GM18499 (cell line): ENCODE measurements around the gene FBXL4.

Experiments
- ATAC-seq: cut with Tn5 transposase; IDR thresholded peaks from one replicate; pipeline ENCODE4 v1.9.1; 2021; ENCODE audit warnings: moderate number of reproducible peaks; ENCODE audit not compliant: insufficient read depth, unreplicated experiment

Gene FBXL4

DNA sequence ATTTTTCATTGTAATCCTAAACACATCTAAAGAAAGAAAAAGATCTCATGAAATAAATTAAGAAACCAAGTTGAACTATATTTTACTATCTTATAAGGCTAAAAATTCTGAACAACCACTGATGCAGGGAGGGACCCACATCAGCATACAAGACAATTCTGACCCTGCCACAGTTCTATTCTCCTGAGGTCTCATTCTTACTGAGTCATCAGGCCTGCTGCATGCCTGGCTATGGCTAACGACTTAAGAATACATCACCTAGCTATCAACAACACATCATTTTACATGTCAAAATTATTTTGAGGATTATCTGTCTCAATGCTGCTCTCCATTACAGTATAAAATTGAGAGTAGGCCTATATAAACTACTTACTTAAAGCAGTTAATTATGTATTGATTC is 52.9 kb downstream of the FBXL4 start:
- ATAC-seq: no peak

DNA sequence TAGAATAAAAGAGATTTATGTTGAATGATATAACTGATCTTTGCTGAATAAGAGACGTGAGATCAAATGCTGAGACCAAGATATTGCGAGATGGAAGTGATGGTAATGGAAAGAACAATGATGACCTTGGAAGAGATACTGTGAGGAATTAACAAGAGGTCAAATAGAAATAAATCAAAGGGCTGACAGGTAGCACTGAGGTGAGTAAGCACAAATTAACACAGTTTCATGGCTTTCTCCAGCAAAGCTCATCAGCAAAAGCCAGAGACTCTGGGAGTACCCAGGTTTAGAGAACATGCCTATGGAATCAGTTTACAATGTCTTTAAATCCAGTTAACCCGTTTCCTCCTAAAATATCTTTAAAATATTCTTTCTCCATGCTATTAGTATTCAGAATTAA is 60.1 kb downstream of the FBXL4 start:
- no peak for ATAC-seq

DNA sequence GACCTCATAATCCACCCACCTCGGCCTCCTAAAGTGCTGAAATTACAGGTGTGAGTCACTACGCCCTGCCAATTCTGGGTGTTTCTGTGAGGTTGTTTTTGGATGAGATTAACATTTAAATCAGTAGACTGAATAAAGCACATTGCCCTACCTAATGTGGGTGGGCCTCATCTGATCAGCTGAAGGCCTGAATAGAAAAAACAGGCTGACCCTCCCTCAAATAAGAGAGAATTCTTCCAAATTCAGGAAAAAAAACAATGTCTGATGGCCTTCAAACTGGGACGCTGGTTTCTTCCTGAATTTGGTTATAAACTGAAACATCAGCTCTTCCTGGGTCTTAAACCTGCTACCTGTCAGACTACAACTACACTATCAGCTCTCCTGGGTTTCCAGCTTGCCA is 62.4 kb downstream of the FBXL4 start:
- no peak for ATAC-seq

DNA sequence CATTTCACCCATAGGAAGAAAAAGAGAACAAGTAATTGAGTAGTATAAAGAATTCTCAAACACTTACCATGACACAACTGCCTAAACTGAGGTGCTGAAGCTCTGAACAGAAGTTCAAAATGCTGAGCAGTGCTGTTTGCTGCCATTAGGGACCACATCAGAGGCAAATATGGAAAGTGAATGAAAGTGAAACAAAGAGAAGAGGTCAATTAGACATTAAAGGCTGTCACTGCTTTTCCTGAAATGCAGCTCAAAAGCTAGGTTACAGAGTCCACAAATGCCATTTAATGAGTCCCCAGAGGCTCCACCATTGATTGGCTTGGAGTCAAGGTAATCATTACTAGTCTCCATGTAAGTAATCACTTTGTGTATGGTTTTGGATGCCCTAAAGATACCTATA is 67.3 kb downstream of the FBXL4 start:
- peak; percentile 81 for ATAC-seq

DNA sequence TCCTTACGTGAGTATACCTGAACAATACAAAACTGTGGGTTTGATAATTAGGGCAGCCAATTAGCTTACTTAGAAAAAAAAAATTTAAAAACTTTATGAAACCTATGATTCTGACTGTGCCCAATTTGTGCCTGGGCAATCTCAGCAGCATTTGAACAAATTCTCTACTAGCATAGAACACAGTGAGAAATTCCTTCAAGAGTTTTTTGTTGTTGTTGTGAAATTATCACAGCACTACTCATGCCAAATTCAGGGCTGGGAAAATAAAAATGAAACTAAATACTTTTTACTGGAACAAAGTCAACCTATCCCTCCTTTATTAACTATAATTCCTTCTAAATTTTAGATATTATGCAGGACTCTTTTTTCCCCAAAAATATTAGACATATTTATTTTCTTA is 70.5 kb downstream of the FBXL4 start:
- ATAC-seq: no peak

DNA sequence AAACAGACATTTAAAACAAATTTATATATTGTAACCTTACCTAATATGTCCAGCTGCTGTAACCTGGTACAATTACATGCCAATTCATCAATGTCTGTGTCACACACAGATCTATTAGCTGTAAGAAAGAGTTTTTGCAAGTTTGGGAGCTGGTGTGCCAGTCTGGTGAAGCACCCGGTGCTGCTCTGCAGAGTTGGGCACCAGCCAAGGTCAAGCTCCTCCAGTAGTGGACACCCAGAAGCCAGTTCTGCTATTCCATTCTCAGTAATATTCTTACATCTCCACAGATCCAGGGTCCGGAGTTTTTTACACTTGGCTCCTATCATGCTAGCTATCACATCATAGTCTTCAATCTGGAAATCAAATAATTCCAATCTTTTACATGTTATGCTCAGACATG is 72.4 kb downstream of the FBXL4 start:
- ATAC-seq: no peak

DNA sequence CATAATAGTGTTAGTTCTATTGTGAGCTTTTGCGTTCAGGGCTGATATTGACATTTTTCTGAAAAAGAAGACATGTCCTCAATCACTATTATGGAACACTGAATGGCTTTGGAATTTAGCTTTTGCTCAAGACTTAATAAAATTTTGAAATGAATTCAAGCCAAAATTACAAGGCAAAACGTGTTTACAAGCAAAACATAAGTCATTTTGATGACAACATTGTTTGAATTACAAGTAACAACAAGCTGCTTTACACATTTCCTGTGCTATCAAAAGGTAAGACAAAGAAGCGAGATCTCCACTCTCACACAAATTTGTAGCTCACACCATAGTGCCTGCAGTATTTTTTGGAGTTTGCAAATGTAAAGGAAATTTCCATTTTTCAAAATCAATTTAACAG is 75.9 kb downstream of the FBXL4 start:
- ATAC-seq: no peak

DNA sequence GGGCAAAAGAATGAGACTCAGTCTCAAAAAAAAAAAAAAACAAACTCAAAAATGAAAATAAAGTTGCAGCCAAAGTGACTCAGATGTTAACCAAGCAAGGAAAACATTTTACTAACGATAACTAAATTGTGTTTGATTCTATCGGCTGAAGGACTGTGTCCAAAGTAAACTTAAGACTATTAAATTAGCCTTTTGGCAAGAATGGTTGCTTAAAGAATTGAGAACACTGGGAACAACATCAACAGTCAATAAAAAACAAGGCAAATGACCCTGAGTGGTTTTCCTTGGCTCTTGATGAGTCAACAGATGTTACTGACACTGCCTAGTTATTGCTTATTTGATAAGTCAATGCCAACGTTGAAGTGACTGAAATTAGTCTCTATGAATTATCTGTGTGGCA is 76.7 kb downstream of the FBXL4 start:
- ATAC-seq: no peak

DNA sequence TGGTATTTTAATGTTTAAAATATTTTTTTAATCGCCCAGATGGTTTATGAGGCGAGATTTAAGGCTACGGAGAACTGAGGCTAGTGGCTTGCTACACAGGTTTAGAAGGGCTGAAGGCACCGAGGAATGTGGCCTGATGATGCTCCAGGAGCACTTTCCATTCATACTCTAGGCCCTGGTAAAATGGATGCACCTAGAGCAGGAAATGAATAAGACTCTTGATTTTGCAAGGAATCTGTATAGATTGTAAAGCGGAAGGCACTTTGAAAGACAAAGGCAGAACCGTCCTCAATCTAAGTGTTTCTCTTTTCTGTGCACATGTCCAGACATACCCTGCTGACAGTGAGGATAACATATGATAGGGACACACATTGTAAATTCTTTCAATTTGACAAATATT is 83.2 kb downstream of the FBXL4 start:
- ATAC-seq: no peak

DNA sequence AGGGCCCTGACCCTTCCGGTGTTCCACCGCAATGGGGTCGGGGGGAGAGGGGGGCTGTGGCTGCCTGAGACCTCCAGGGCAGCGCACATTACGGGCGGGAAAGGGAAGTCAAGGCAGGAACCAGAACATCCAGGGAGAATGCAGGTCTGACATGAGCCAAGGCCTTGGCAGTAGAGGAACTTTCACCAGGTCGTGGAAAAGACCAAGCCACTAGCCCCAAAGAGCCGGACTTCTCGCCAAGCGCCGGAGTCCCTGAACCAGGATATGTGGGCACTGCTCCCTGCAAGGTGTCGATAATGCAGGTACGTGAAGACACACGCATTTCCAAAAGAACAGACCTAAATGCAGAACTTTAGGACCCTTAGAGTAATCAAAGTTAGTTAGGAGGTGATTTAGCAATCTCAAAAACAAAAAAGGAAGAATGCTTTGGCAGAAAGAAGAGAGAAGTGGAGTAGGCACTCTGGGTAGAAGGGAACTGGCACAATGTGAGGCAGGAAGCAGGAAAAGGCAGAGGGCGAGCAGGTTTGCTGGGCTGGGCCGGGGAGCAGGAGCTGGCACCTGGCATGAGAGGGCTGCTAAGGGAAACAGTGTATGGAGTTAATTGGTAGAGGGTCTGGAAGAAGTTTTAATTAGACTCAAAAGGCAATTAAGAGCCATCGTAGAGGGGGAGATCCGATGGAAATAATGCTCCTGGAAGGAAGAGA is 99.1 kb downstream of the FBXL4 start:
- no peak for ATAC-seq

DNA sequence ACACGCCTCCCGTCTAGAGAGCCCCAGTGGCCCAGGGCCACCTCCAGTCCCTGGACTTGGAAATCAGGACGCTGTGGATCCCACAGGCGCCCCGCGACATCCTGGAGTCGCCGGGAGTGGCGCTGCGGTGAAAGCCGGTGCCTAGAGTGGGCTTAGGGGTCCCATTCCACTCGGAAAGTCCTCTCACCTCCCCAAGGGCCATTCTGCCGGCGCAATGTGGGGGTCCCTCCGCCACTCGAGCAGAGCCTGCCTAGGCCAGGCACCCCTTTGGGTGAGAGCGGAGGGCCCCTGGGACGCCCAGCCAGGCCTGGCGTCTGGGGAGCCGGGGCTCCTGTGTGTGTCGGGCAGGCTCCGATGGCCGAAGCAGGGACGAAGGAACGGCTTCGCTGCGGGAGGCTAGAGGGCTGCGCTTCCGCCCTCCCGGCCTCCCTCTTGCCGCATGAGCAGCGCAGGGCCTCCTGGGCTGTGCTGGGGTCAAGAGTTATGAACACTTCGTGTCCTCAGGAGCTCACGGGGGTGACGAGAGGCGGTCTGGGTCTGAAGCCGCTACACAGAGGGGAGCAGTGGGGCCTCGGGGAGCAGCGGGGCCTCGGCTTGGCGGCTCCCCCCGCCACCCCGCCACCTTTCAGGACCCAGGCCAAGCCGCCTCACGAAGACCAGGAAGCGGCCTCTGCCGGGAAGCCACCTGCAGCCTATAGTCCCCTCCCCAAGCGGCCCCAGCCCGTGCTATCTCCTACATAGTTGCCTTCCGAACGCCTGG is 99.8 kb downstream of the FBXL4 start:
- ATAC-seq: no peak

DNA sequence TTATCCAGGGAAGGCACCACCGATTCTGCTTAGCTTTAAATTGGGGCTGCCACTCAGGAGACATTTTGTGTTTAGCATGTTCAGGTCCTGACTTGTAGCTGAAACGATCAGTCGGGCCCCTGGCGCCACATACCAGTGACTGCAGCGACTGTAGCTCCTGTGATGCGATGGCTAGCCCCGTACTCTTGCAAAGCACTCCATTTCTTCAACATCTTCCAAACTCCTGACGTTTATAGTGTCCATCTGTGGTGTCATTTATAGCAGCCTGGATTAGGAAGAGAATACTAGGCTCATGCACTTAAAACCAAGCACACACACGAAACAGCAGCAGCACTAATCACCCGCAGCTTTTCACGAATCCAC is 100.3 kb downstream of the FBXL4 start:
- no peak for ATAC-seq

DNA sequence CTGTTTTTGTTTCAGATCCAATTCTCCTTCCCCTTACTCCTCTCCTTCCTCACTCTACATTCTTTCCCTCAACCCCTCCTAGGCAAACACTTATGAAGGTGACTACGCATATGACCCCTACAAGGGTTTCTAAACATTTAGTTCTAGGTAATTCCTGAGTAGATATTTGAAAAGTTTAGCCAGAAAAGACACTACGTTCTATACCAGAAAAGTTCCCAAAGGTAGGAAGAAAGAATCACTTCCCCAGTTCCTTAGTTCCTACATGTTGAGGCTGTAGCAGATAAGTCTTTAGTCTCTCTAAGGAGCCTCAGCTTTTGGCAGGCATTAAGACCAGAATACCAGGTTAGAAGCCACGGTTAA is 101.7 kb downstream of the FBXL4 start:
- ATAC-seq: no peak

DNA sequence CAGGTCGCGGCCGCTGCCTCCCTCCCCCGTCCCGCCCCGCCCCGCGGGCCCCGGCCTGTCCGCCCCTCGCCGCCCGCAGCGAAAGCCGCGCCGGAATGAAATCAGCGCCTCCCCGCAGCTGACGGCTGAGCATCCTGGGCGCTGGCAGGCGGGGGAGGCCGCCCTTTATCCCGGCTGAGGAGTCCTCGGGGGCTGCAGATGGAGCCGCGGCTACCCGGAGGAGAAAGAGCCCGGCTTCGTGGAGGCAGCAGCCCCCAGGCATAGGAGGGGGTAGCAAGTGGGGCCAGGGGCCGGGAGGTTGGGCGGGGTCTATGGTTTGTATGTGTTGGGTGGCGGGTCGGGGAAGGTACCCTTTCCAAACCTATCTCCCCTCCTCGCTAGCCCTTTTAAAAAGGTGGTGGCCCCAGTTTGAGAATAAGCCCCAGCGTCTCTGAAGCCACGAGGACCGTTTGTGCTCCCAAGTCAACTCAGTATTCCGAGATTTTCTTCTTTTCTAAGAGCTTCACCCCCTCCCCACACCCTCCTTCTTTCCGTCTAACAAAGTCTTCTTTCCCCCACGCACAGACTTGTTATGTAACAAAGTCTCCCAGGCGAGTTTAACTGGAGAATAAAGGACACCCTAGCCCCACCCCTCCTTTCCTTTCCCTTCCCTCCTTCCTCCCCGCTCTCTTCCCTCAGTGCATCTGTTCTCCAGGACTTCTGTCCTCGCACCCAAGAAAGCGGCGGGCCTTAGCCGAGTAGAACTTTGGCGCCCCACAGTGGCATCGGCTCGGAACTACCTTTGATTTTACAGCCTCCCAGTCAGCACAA is 102.3 kb downstream of the FBXL4 start:
- peak; percentile 55 for ATAC-seq

DNA sequence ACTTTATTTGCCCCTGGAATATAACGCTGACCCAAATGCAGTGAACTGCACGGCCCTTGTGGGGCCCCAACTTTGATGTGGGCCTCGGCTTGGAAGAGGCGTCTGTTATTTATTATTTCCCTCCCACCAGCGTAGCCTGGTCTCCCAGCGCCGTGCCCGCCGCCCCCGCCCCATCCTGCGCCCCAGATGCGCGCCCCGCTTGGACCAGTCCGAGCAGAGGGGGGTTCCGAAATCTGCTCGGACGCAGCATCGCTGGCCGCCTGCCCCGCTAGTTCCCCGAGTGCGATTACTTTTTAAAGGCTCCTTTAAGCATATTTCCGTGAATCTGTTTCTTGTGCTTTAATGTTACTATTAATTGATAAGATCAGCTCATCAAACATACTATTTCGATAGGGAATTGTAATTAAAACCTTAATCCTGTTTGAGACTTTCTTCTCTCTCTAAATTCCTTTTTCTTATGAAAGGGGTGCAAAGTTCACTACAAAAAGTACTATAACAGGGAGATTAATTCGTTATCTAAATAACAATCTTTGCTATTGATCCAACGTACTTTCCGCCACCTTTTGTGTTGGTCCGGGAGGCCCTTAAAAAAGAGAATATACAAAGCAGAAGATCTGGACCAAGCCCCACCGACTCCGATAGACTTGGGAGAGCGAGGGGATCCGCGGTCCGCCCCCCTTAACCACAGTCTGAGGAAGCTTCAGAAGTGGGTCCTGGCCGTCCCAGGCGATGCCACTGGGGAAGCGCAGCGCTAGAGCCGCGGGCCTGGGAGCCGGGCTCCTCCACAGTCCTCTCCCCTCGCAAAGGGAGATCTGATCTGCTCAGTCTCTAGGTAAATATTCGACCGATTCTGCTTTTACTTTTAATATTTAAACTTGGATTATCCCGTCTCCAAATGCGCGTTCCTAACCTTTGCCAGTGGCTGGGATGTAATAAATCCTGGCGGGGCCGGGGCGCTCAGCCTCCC is 103.2 kb downstream of the FBXL4 start:
- no peak for ATAC-seq

DNA sequence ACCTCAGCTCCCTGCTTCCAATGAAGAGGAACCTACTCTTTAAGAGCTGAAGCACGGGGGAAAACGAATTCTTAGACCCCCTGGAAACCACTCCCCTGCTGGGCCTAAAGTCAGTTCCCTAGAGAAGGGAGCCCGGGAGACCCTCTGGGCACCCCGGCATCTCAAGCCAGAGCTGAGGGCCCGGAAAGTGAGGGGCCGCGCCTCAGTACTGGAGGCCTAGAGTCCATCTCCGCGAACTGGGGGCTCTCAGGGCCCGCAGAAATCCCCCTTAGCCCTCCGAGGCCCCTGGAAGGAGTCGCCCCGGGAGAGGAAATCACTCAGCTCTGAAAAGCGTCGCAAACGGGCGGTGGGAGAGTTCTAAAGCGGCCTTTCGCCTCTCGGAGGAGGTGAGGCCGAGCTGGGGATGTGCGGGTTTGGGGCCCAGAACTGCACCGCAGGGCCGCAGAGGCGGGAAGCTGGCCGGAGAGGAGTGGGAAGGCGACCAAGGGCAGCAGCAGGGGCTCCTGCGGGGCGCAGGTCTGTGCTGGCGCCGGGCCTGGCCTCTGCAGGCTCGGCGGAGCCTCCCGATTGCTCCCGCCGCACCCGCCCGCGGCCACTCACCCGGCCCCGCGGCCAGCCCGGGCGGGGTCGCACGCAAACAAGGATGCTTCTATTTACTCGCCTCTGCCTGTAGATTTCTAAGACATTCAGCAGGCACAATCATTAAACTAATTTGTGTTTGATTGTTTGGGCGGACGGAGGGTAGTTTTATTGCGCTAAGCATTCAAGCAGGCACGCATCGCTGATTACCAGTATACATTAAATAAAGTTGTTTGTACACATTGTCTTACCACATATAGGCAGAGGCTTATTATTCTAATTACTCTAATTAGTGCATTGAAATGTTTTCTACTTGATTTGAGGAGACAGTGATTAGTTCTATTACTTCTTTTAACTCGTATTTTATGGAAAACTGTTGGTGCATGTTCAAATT is 104.2 kb downstream of the FBXL4 start:
- ATAC-seq: no peak

DNA sequence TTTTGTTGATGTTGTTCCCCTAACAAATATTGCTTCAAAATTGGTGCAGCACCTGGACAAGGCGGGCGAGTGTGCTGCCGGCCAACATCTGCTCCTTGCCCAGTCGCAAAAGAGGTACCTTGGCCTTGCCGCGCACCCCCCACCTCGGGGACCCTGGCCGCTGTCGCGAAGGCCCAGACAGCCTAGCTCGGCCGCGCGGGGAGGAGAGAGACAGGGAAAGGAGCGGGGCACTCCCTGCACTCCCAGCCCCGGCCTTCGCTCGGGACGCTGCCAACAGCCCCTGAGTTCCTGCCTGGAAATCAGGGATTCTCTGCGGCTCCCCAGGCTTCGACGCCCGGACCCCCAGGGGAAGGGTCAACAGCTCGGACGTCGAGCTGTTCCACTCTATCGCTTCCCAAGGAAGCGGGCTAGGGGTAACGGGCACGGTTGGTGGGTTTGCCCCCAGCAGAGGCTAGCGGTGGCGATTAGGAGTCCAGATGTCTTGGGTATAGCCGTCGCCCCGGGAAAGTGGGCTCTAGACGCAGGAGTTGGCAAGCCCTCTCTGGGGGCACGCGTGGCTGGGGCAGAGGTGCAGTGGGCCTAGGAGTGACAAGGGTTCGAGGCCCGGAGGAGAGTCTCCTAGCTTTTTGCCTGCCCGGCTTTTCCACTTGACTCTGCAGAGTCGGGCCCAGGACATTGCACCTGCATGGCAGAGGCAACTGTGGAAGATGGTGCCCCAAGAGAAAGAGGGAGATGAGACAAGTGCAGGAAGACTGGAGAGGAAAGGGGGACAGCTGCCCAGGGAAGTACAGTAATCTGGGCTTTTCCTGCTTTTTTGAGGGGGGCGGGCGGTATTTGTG is 105.2 kb downstream of the FBXL4 start:
- no peak for ATAC-seq

DNA sequence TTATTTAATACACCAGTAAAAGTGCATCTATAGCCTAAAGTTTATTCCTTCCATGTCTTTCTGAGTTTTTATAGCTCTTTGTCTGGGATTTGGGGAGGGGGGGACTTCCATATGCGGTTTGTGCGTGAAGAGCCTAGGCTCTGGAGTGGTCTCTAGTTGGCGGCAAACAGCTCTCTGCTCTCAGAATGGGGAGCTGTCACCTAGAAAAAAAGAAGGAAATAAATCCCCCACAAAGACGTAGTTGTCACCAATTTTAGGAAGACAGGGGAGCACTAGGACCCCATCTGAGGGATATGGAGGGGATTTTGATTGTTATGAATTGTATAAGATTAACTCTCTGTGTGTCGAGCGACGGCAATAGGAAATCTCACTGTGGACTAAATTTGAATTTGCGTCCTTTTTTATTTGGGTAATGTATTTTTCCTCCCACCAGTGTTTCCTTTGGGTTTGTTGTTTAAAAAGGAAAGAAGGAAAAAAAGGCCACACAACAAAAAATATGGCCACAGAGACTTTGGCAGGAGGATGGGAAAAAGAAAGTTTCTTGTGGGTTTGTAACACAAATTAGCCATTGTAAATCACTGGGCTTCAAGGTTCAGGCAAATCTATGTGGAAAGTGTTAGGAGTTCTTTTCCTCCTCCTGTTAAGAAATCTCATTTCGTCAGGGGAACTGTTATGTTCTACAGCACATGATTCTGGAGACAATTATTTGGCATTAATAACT is 106.0 kb downstream of the FBXL4 start:
- no peak for ATAC-seq
